Endodermal cell (in vitro differentiated cells): ENCODE measurements around the gene STK35. TPM values are rescaled to one million over a fixed set of nuclear protein-coding genes. Genes with fewer than 3 reads are reported as not detected.

Experiments used
- DNase-seq: peaks from one replicate; pipeline ENCODE4 v3.0.0-alpha.2; 2017
- H3K27ac ChIP-seq: 2 replicates; pipeline ENCODE4 v1.5.1; 2013; ENCODE audit warnings: mild to moderate bottlenecking, low read depth, low read length, moderate library complexity
- H3K27me3 ChIP-seq: 2 replicates; pipeline ENCODE4 v1.6.1; 2013; ENCODE audit warnings: mild to moderate bottlenecking, low read length, moderate library complexity; ENCODE audit not compliant: insufficient read depth, control insufficient read depth, poor library complexity, severe bottlenecking
- H3K36me3 ChIP-seq: 2 replicates; pipeline ENCODE4 v1.7.0; 2013; ENCODE audit warnings: mild to moderate bottlenecking, low read length, moderate library complexity; ENCODE audit not compliant: control insufficient read depth, insufficient read depth
- H3K4me1 ChIP-seq: one replicate; pipeline ENCODE4 v1.7.0; 2013; ENCODE audit warnings: low read length; ENCODE audit not compliant: control insufficient read depth, insufficient read depth
- H3K4me3 ChIP-seq: 2 replicates; pipeline ENCODE4 v1.5.1; 2013; ENCODE audit warnings: mild to moderate bottlenecking, low read length, moderate library complexity
- H3K9ac ChIP-seq: 2 replicates; pipeline ENCODE4 v1.6.1; 2013; ENCODE audit warnings: mild to moderate bottlenecking, low read length, moderate library complexity; ENCODE audit not compliant: poor library complexity, severe bottlenecking; ENCODE audit errors: extremely low read depth
- H3K9me3 ChIP-seq: 2 replicates; pipeline ENCODE4 v1.6.1; 2013; ENCODE audit warnings: mild to moderate bottlenecking, low read length, moderate library complexity; ENCODE audit not compliant: control insufficient read depth
- H3K27ac Mint-ChIP-seq: 2 replicates; pipeline ENCODE4 v1.8.0; 2020; ENCODE audit warnings: mixed read lengths
- H3K27me3 Mint-ChIP-seq: 2 replicates; pipeline ENCODE4 v1.8.0; 2021; ENCODE audit warnings: mild to moderate bottlenecking, mixed read lengths; ENCODE audit not compliant: insufficient read depth
- H3K36me3 Mint-ChIP-seq: 2 replicates; pipeline ENCODE4 v1.8.0; 2020; ENCODE audit warnings: low read depth, mixed read lengths
- H3K4me1 Mint-ChIP-seq: 2 replicates; pipeline ENCODE4 v1.8.0; 2020; ENCODE audit warnings: mixed read lengths
- H3K4me3 Mint-ChIP-seq: 2 replicates; pipeline ENCODE4 v1.8.0; 2020; ENCODE audit warnings: mild to moderate bottlenecking, moderate library complexity, mixed read lengths
- H3K9me3 Mint-ChIP-seq: 2 replicates; pipeline ENCODE4 v1.8.0; 2020; ENCODE audit warnings: mild to moderate bottlenecking, mixed read lengths
- CTCF ChIP-seq: fragments of 200-600 bp; sonication (generic); conservative IDR thresholded peaks from 2 replicates; pipeline ENCODE4 v1.5.0; 2021; ENCODE audit warnings: antibody characterized with exemption, mild to moderate bottlenecking
- WGBS, 2 experiments: methylation state at CpG; one replicate each; pipeline versions ENCODE4 v1.1.5 to v1.1.7; 2013; ENCODE audit warnings: missing lambda C conversion rate in 2 of 2, mixed read lengths in 1 of 2; ENCODE audit not compliant: insufficient coverage in 1 of 2, insufficient read length in 1 of 2; 5-methylcytosine and 5-hydroxymethylcytosine counted together
- total RNA-seq, 2 donors: library from RNA; stranded (reverse); fragmentation: NEBNext Ultra II Directional in 1 of 2; extraction: Animal tissue kit (Norgen Biotek cat#: 25700) in 1 of 2; gene quantifications; 2 replicates in 1 of 2; 3 replicates in 1 of 2; pipeline ENCODE4 v1.2.1, GENCODE V29; 2021

STK35 gene
- total RNA-seq, 2 donors from 2014 or later = 44.0 to 46.3 TPM

DNA sequence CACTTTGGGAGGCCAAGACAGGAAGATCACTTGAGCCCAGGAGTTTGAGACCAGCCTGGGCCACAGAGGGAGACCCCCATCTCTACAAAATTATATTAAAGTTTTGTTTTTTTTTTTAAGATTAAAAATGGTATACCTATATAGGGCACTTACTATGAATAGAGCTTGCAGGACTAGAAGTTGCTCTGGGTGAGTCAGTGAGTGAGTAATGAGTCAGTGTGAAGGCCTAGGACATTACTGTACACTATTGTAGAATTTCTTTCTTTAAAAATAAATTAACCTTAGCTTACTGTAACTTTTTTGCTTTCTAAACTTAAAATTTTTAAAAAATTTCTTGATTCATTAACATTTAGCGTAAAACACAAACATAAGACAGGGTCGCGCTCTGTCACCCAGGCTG lies 29.7 kb downstream of the STK35 start:
- H3K27ac Mint-ChIP-seq = no peak overlapping the region
- Histone ChIP-seq H3K4me1 (no peaks in the 10 kb centered on the region), H3K9ac (no peak overlapping the region), H3K36me3 (peaks cover 10% of the 10 kb centered on the region), H3K9me3 (no peaks in the 10 kb centered on the region), H3K27me3 (no peaks in the 10 kb centered on the region), H3K27ac (no peak overlapping the region), H3K4me3 (no peak overlapping the region)
- H3K36me3 Mint-ChIP-seq = no peaks in the 10 kb centered on the region
- H3K4me1 Mint-ChIP-seq = peaks cover 29% of the 10 kb centered on the region
- H3K27me3 Mint-ChIP-seq = no peaks in the 10 kb centered on the region
- TF ChIP-seq CTCF = no peak
- 96 to 98% methylated on average over 3 of the region's 3 CpGs for whole genome bisulfite sequencing, 2 experiments
- H3K9me3 Mint-ChIP-seq = no peaks in the 10 kb centered on the region
- no peak for DNase-seq
- H3K4me3 Mint-ChIP-seq = no peak overlapping the region

DNA sequence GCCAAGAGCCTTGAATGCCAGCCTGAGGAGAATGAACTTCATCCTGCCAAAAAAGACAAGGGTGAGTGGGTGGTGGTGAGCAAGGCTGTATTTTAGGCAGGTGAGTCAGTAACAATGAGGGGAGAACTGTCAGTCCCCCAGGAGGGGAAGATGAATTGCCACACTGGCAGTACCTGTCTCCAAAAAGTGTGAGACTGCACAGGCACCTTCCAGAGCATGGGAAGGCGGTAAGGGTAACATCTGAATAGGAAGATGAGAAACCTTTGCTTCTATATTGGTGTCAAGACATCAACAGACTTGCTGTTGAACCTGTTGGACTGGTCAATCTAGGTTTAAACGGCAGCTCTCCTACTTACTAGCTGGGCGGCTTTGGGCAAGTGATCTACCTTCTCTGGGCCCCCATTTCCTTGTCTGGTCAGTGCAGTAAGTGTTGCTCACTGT lies 30.9 kb downstream of the STK35 start:
- Histone ChIP-seq H3K27me3 (no peaks in the 10 kb centered on the region), H3K4me3 (no peak overlapping the region), H3K4me1 (no peaks in the 10 kb centered on the region), H3K9me3 (no peaks in the 10 kb centered on the region), H3K9ac (no peak overlapping the region), H3K36me3 (peaks cover 10% of the 10 kb centered on the region), H3K27ac (no peak overlapping the region)
- Mint-ChIP-seq H3K4me1 (peaks cover 29% of the 10 kb centered on the region), H3K27me3 (no peaks in the 10 kb centered on the region), H3K4me3 (no peak overlapping the region), H3K27ac (no peak overlapping the region), H3K9me3 (no peaks in the 10 kb centered on the region), H3K36me3 (no peaks in the 10 kb centered on the region)
- WGBS, 2 experiments = 96 to 100% methylated on average over 3 of the region's 3 CpGs
- DNase-seq = no peak
- TF ChIP-seq CTCF = no peak

GRCh38 chr20:2133318-2134183 lies 31.9 kb downstream of the STK35 start:
- H3K4me1 Mint-ChIP-seq = peaks cover 29% of the 10 kb centered on the region
- no peaks in the 10 kb centered on the region for H3K36me3 Mint-ChIP-seq
- TF ChIP-seq CTCF = no peak
- WGBS, 2 experiments = 62 to 88% methylated on average over 7 to 9 of the region's 9 CpGs
- H3K27me3 Mint-ChIP-seq = no peaks in the 10 kb centered on the region
- no peaks in the 10 kb centered on the region for H3K4me1 ChIP-seq
- no peaks in the 10 kb centered on the region for H3K27me3 ChIP-seq
- H3K9me3 ChIP-seq = no peaks in the 10 kb centered on the region
- H3K4me3 Mint-ChIP-seq = no peak overlapping the region
- H3K36me3 ChIP-seq = peaks cover 10% of the 10 kb centered on the region
- H3K9ac ChIP-seq = no peak overlapping the region
- peak overlapping the region; percentile 53 for H3K27ac ChIP-seq
- H3K9me3 Mint-ChIP-seq = no peaks in the 10 kb centered on the region
- H3K27ac Mint-ChIP-seq = no peak overlapping the region
- no peak overlapping the region for H3K4me3 ChIP-seq
- DNase-seq = no peak
